HEK293 (cell line): ENCODE data around the gene CSF3.

Experiments
- CTCF ChIA-PET: fragments of 350-600 bp; formaldehyde crosslinking; extraction: SDS; loops from one replicate; lab custom pipeline; 2021; ENCODE audit warnings: antibody characterized with exemption; lab: Yijun Ruan, JAX
- POLR2A ChIA-PET: fragments of 300-600 bp; formaldehyde crosslinking; extraction: SDS; loops from one replicate; lab custom pipeline; 2020; ENCODE audit warnings: antibody characterized with exemption, inconsistent platforms; lab: Yijun Ruan, JAX
- H3K27ac ChIP-seq: fragments of 200-500 bp; sonication (Bioruptor generic); 2 replicates; pipeline ENCODE4 v1.5.1; 2014; ENCODE audit warnings: low read depth, low read length, control low read depth, inconsistent platforms; ENCODE audit errors: extremely low read depth
- H3K36me3 ChIP-seq, 2 experiments: fragments of 200-500 bp in 1 of 2; sonication (Bioruptor generic) in 1 of 2; 1 replicate in 1 of 2; 2 replicates in 1 of 2; pipeline ENCODE4 v1.5.1; 2014 to 2017; ENCODE audit warnings: inconsistent platforms in 2 of 2, low read length in 2 of 2; ENCODE audit not compliant: control insufficient read depth in 2 of 2, insufficient read depth in 1 of 2
- H3K4me1 ChIP-seq: fragments of 200-500 bp; sonication (Bioruptor generic); 2 replicates; pipeline ENCODE4 v1.5.1; 2014; ENCODE audit warnings: mild to moderate bottlenecking, low read length, inconsistent platforms; ENCODE audit not compliant: control insufficient read depth, insufficient read depth
- H3K4me3 ChIP-seq: 2 replicates; pipeline ENCODE4 v1.5.1; 2011; ENCODE audit warnings: low read depth, mild to moderate bottlenecking, control low read depth, low read length, moderate library complexity
- H3K9me3 ChIP-seq: fragments of 200-500 bp; sonication (Bioruptor generic); 2 replicates; pipeline ENCODE4 v1.5.1; 2014; ENCODE audit warnings: low read depth, low read length, inconsistent platforms; ENCODE audit not compliant: control insufficient read depth, insufficient read depth
- BCL11A ChIP-seq: fragments of 450-650 bp; formaldehyde crosslinking; IDR thresholded peaks from 2 replicates; pipeline ENCODE4 v1.5.1; 2016; ENCODE audit warnings: low read depth, missing biosample characterization, missing genetic modification characterization
- EGR2 ChIP-seq: fragments of 450-650 bp; formaldehyde crosslinking; IDR thresholded peaks from 2 replicates; pipeline ENCODE4 v1.5.1; 2016; ENCODE audit warnings: low read depth, missing biosample characterization, missing genetic modification characterization
- HOXA7 ChIP-seq: sonication (generic); formaldehyde crosslinking; IDR thresholded peaks from 2 replicates; pipeline ENCODE4 v1.8.1; 2022; ENCODE audit warnings: missing genetic modification reagents, borderline replicate concordance
- KLF10 ChIP-seq: fragments of 450-650 bp; IDR thresholded peaks from 2 replicates; pipeline ENCODE4 v1.5.1; 2018; ENCODE audit warnings: missing biosample characterization, mild to moderate bottlenecking, missing genetic modification characterization
- MEIS1 ChIP-seq: sonication (generic); formaldehyde crosslinking; IDR thresholded peaks from 2 replicates; pipeline ENCODE4 v1.8.1; 2022; ENCODE audit warnings: missing genetic modification reagents, mild to moderate bottlenecking, borderline replicate concordance
- PRDM1 ChIP-seq: fragments of 450-650 bp; formaldehyde crosslinking; IDR thresholded peaks from 2 replicates; pipeline ENCODE4; 2016; ENCODE audit warnings: missing biosample characterization, missing genetic modification characterization
- ZBTB1 ChIP-seq: fragments of 450-650 bp; formaldehyde crosslinking; IDR thresholded peaks from 2 replicates; pipeline ENCODE4 v1.5.1; 2016; ENCODE audit warnings: missing biosample characterization, missing genetic modification characterization
- ZBTB8A ChIP-seq: fragments of 450-650 bp; formaldehyde crosslinking; IDR thresholded peaks from 2 replicates; pipeline ENCODE4 v1.5.1; 2016; ENCODE audit warnings: missing biosample characterization, missing genetic modification characterization
- ZNF140 ChIP-seq: fragments of 450-650 bp; formaldehyde crosslinking; IDR thresholded peaks from 2 replicates; pipeline ENCODE4 v1.5.1; 2016; ENCODE audit warnings: missing biosample characterization, missing genetic modification characterization
- ZNF16 ChIP-seq: fragments of 450-650 bp; formaldehyde crosslinking; IDR thresholded peaks from 2 replicates; pipeline ENCODE4 v1.5.1; 2016; ENCODE audit warnings: low read depth, missing biosample characterization, missing genetic modification characterization
- ZNF175 ChIP-seq: fragments of 450-650 bp; formaldehyde crosslinking; IDR thresholded peaks from 2 replicates; pipeline ENCODE4 v1.5.1; 2016; ENCODE audit warnings: missing biosample characterization, missing genetic modification characterization
- ZNF19 ChIP-seq: fragments of 450-650 bp; formaldehyde crosslinking; IDR thresholded peaks from 2 replicates; pipeline ENCODE4; 2016; ENCODE audit warnings: missing biosample characterization, missing genetic modification characterization, low read depth
- ZNF266 ChIP-seq: fragments of 450-650 bp; formaldehyde crosslinking; IDR thresholded peaks from 2 replicates; pipeline ENCODE4 v1.5.1; 2016; ENCODE audit warnings: missing biosample characterization, missing genetic modification characterization, low read depth
- ZNF394 ChIP-seq: fragments of 450-650 bp; formaldehyde crosslinking; IDR thresholded peaks from 2 replicates; pipeline ENCODE4 v1.5.1; 2016; ENCODE audit warnings: missing biosample characterization, missing genetic modification characterization, mild to moderate bottlenecking, moderate library complexity, borderline replicate concordance
- ZNF423 ChIP-seq: fragments of 450-650 bp; formaldehyde crosslinking; IDR thresholded peaks from 2 replicates; pipeline ENCODE4 v1.5.1; 2016; ENCODE audit warnings: missing biosample characterization, missing genetic modification characterization
- ZNF654 ChIP-seq: fragments of 450-650 bp; formaldehyde crosslinking; IDR thresholded peaks from 2 replicates; pipeline ENCODE4 v1.5.1; 2016; ENCODE audit warnings: low read depth, missing biosample characterization, missing genetic modification characterization
- TF ChIP-seq, protein P1 (sequence below): fragments of 450-650 bp; formaldehyde crosslinking; IDR thresholded peaks from 2 replicates; pipeline ENCODE4 v1.5.1; 2016; ENCODE audit warnings: missing biosample characterization, missing genetic modification characterization
- TF ChIP-seq, protein P2 (sequence below): fragments of 450-650 bp; IDR thresholded peaks from 2 replicates; pipeline ENCODE4 v1.5.1; 2018; ENCODE audit warnings: missing biosample characterization, missing genetic modification characterization
- TF ChIP-seq, protein P3 (sequence below): fragments of 450-650 bp; formaldehyde crosslinking; IDR thresholded peaks from 2 replicates; pipeline ENCODE4 v1.5.1; 2016; ENCODE audit warnings: missing biosample characterization, missing genetic modification characterization
- TF ChIP-seq, protein P4 (sequence below): fragments of 450-650 bp; formaldehyde crosslinking; IDR thresholded peaks from 2 replicates; pipeline ENCODE4 v1.5.1; 2016; ENCODE audit warnings: missing biosample characterization, missing genetic modification characterization
- TF ChIP-seq, protein P5 (sequence below): fragments of 450-650 bp; formaldehyde crosslinking; IDR thresholded peaks from 2 replicates; pipeline ENCODE4 v1.5.1; 2016; ENCODE audit warnings: missing biosample characterization, missing genetic modification characterization

Gene CSF3

DNA sequence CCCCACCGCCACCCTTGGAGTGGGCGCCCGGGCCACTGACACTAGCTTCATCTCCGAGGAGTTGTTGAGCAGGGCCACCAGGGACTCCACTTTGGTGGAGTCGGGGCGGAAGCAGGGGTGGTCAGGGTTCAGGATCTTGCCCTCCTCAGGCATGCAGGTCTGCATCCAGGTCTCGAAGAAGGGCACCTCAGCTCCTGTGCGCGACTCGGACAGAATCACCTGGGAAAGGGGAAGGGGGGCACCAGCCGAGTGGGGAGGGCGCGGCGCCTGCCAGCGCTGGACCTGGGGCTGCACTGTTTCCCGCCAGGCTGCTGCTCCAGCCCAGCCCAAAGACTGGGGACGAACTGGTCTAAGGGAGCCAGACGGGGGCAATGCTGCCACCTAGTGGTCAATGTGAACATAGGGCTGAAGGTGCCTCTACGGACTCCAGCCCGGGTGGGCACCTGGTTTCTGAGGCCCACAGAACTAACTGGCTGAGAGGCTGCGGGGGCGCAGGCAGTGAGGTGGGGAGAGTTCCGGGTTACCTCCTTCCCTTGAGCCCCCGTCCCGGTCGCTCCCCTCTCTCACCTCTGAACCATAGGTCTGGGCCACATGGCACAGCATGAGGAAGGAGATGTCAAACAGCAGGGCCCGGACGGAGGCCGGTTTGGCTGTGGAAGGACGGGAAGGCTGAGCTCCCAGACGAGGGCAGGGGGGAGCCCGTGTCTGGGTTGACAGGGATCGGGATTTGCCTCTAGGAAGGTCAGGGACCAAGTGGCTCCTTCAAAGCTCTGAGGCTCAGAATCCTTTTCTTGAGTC lies 11.8 kb downstream of the CSF3 start (continued):
- TF ChIP-seq, protein P1, sequence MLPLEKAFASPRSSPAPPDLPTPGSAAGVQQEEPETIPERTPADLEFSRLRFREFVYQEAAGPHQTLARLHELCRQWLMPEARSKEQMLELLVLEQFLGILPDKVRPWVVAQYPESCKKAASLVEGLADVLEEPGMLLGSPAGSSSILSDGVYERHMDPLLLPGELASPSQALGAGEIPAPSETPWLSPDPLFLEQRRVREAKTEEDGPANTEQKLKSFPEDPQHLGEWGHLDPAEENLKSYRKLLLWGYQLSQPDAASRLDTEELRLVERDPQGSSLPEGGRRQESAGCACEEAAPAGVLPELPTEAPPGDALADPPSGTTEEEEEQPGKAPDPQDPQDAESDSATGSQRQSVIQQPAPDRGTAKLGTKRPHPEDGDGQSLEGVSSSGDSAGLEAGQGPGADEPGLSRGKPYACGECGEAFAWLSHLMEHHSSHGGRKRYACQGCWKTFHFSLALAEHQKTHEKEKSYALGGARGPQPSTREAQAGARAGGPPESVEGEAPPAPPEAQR (tag by site-specific recombination) = no peak
- TF ChIP-seq KLF10 (tag by site-specific recombination) (no peak), ZBTB1 (tag by site-specific recombination) (no peak), EGR2 (tag by site-specific recombination) (no peak), ZNF654 (tag by site-specific recombination) (peak; percentile 67), ZNF175 (no peak), ZBTB8A (tag by site-specific recombination) (peak; percentile 41; the same call in 1 of the 2 replicates), ZNF394 (tag by site-specific recombination) (no peak)
- TF ChIP-seq, protein P2, sequence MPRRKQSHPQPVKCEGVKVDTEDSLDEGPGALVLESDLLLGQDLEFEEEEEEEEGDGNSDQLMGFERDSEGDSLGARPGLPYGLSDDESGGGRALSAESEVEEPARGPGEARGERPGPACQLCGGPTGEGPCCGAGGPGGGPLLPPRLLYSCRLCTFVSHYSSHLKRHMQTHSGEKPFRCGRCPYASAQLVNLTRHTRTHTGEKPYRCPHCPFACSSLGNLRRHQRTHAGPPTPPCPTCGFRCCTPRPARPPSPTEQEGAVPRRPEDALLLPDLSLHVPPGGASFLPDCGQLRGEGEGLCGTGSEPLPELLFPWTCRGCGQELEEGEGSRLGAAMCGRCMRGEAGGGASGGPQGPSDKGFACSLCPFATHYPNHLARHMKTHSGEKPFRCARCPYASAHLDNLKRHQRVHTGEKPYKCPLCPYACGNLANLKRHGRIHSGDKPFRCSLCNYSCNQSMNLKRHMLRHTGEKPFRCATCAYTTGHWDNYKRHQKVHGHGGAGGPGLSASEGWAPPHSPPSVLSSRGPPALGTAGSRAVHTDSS (tag by site-specific recombination) = no peak

DNA sequence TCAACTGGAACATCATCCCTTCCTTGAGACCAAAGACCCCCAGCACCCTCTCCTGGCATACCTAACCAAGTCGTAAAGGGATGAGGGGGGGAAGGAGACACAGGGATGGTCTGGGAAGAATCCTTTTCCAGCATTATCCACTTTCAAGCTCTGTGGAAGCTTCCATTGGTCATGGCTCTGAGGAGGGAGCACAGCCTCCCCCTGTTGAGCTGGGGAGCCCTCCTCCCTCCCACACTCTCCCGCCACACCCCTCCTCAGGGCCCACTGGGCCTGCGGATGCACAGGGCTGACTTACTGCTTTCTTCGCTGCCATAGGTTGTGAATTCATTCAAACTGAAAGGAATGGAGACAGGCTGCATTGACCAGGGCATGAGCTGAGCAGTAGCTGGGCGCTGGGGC lies 12.4 kb downstream of the CSF3 start:
- TF ChIP-seq, protein P3, sequence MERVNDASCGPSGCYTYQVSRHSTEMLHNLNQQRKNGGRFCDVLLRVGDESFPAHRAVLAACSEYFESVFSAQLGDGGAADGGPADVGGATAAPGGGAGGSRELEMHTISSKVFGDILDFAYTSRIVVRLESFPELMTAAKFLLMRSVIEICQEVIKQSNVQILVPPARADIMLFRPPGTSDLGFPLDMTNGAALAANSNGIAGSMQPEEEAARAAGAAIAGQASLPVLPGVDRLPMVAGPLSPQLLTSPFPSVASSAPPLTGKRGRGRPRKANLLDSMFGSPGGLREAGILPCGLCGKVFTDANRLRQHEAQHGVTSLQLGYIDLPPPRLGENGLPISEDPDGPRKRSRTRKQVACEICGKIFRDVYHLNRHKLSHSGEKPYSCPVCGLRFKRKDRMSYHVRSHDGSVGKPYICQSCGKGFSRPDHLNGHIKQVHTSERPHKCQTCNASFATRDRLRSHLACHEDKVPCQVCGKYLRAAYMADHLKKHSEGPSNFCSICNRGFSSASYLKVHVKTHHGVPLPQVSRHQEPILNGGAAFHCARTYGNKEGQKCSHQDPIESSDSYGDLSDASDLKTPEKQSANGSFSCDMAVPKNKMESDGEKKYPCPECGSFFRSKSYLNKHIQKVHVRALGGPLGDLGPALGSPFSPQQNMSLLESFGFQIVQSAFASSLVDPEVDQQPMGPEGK (tag by site-specific recombination) = 0 out of 2 replicates have a peak, but pooled peaks have one; percentile 6
- TF ChIP-seq MEIS1 (CRISPR knock-in tag) (no peak), ZNF266 (tag by site-specific recombination) (no peak), ZNF16 (tag by site-specific recombination) (no peak), BCL11A (no peak), PRDM1 (tag by site-specific recombination) (no peak), HOXA7 (CRISPR knock-in tag) (no peak), ZNF140 (no peak), ZNF19 (tag by site-specific recombination) (no peak), ZNF423 (tag by site-specific recombination) (no peak)
- TF ChIP-seq, protein P4, sequence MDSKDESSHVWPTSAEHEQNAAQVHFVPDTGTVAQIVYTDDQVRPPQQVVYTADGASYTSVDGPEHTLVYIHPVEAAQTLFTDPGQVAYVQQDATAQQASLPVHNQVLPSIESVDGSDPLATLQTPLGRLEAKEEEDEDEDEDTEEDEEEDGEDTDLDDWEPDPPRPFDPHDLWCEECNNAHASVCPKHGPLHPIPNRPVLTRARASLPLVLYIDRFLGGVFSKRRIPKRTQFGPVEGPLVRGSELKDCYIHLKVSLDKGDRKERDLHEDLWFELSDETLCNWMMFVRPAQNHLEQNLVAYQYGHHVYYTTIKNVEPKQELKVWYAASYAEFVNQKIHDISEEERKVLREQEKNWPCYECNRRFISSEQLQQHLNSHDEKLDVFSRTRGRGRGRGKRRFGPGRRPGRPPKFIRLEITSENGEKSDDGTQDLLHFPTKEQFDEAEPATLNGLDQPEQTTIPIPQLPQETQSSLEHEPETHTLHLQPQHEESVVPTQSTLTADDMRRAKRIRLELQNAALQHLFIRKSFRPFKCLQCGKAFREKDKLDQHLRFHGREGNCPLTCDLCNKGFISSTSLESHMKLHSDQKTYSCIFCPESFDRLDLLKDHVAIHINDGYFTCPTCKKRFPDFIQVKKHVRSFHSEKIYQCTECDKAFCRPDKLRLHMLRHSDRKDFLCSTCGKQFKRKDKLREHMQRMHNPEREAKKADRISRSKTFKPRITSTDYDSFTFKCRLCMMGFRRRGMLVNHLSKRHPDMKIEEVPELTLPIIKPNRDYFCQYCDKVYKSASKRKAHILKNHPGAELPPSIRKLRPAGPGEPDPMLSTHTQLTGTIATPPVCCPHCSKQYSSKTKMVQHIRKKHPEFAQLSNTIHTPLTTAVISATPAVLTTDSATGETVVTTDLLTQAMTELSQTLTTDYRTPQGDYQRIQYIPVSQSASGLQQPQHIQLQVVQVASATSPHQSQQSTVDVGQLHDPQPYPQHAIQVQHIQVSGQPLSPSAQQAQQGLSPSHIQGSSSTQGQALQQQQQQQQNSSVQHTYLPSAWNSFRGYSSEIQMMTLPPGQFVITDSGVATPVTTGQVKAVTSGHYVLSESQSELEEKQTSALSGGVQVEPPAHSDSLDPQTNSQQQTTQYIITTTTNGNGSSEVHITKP (tag by site-specific recombination) = peak; percentile 75
- TF ChIP-seq, protein P5, sequence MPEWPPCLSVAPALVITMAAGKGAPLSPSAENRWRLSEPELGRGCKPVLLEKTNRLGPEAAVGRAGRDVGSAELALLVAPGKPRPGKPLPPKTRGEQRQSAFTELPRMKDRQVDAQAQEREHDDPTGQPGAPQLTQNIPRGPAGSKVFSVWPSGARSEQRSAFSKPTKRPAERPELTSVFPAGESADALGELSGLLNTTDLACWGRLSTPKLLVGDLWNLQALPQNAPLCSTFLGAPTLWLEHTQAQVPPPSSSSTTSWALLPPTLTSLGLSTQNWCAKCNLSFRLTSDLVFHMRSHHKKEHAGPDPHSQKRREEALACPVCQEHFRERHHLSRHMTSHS = no peak
- Histone ChIP-seq H3K4me1 (peaks cover 16% of the 10 kb centered on the region), H3K4me3 (no peak overlapping the region), H3K27ac (no peak overlapping the region), H3K9me3 (no peaks in the 10 kb centered on the region), H3K36me3 (peaks cover 43 to 93% of the 10 kb centered on the region in 2 experiments)
- ChIA-PET CTCF (interaction anchor here (0.6 to 11.2 kb wide), 41 partner anchors 10 to 482 kb away, joined by 3 to 268 read pairs (median 4); partner anchors contain the start of genes CSF3 and MED24), POLR2A (interaction anchor here (1.0 to 1.7 kb wide), 4 partner anchors 10 to 84 kb away, joined by 3 to 4 read pairs (median 3); partner anchors contain the start of gene PSMD3)
